Activated T-cell treated with anti-CD3 and anti-CD28 coated beads, Interleukin-2, amount 50 U/mL, for 24 hours (primary cell): ENCODE data around the gene PSMC4.

Experiments
- DNase-seq: peaks from one replicate; pipeline ENCODE4 v3.0.0-alpha.2; 2020
- H3K27ac Mint-ChIP-seq: 2 replicates; pipeline ENCODE4 v1.8.0; 2020; ENCODE audit warnings: mild to moderate bottlenecking, mixed read lengths
- H3K27me3 Mint-ChIP-seq: 2 replicates; pipeline ENCODE4 v1.8.0; 2020; ENCODE audit warnings: mixed read lengths
- H3K36me3 Mint-ChIP-seq: 2 replicates; pipeline ENCODE4 v1.8.0; 2020; ENCODE audit warnings: low read depth, mixed read lengths
- H3K4me1 Mint-ChIP-seq: 2 replicates; pipeline ENCODE4 v1.8.0; 2020; ENCODE audit warnings: low read depth, mixed read lengths
- H3K4me3 Mint-ChIP-seq: 2 replicates; pipeline ENCODE4 v1.8.0; 2020; ENCODE audit warnings: mild to moderate bottlenecking, moderate library complexity, mixed read lengths
- H3K9me3 Mint-ChIP-seq: 2 replicates; pipeline ENCODE4 v1.8.0; 2020; ENCODE audit warnings: mixed read lengths

Gene PSMC4

GRCh38 chr19:40026597-40026970 lies 55.6 kb downstream of the PSMC4 start:
- H3K9me3 Mint-ChIP-seq, result peaks cover 65% of the 10 kb centered on the region
- H3K27me3 Mint-ChIP-seq, result no peaks in the 10 kb centered on the region
- H3K36me3 Mint-ChIP-seq, result peaks cover 40% of the 10 kb centered on the region
- DNase-seq, result no peak
- H3K27ac Mint-ChIP-seq, result no peak overlapping the region
- no peaks in the 10 kb centered on the region for H3K4me1 Mint-ChIP-seq
- no peak overlapping the region for H3K4me3 Mint-ChIP-seq
